NCI-H146 treated with DMSO at 0.1 percent for 48 hours (cell line): ENCODE data around the gene TTC23.
A peak's percentile ranks its signal among the peaks of the same experiment; 100 is the strongest.
"Not testable (repeated sequence)": the region's sequence is repeated elsewhere in the genome, so short reads cannot be mapped to it uniquely, and the experiment has no call there.

ENCODE experiments used
- DNase-seq: peaks from one replicate; lab custom pipeline; 2025; ENCODE audit not compliant: unreplicated experiment; lab: John Stamatoyannopoulos, UW

The TTC23 gene

GRCh38 chr15:99250001-99250400 is 620 bp upstream of the TTC23 start:
- DNase-seq = no peak

DNA sequence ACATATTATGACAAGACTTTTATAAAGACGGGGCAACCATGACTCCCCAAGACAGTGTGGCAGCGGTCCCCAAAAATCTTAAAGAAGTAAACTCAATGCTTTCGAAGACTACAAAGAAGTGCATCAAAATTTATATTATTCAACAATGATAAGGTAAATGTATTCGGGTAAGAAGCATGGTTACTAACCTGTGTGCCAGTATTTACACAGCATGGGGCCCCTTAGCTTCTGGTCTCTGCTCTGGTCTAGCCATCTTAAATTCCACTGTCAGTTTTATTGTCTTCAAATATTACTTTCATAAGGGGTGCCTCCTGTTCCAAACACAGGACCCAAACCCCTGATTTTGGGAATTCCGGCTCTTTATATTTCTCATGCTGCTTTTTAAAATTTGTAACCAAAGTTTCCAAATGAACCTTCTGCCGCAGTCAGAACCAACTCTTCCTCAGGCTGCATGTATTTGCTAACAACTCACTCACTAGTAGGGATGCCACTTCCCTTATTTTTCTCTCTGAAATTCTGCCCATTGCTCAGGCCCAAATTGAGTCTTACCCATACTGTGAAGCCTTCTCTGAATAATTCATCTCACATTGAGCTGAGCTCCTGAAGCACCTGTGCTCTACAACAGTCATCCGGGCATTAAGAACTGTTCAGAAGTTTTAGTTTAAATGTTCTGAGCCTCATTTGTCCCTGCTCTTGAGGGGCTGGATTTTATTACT is 1.2 kb downstream of the TTC23 start:
- DNase-seq = no peak

DNA sequence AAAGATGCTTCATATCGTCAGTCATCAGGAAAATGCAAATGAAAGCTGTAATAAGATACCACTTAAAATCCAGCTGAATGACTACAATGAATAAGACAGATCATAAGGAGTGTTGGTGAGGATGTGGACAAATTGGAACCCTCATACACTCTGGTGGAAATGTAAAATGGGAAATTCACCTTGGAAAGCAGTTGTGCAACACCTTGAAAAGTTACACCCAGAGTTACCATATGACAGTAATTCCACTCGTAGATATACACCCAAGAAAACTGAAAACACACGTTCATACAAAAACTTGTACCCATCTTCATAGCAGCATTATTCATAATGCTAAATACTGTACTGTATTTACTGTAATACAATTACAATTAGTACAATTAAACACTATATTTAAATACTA is 2.3 kb downstream of the TTC23 start:
- no peak for DNase-seq

DNA sequence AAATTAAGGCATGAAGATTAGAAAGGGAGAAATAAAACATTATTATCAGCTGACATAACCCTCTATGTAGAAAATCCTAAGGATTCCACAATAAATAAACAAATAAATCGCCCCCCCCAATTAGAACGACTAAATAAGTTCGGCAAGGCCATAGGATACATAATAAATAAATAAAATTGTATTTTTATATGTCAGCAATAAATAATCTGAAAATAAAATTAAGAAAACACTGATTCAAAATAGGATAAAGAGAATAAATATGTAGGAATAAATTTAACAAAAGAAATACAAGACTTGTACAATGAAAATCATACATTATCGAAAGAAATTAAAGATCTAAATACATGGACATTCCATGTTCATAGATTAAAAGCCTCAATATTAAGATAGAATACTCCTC is 5.1 kb downstream of the TTC23 start:
- DNase-seq = no peak

DNA sequence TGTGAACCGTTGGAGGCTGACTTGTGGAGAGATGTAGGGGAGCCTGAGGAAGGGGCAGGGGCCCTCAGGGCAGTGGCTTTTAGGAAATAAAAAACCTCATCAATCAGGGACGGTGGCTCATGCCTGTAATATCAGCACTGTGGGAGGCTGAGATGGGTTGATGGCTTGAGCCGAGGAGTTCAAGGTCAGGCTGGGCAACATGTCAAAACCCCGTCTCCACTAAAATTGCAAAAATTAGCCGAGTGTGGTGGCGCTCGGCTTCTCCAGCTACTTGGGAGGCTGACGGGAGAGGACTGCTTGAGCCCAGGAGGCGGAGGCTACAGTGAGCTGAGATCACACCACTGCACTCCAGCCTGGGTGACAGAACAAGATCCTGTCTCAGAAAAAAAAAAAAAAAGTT is 7.6 kb downstream of the TTC23 start:
- DNase-seq = no peak

DNA sequence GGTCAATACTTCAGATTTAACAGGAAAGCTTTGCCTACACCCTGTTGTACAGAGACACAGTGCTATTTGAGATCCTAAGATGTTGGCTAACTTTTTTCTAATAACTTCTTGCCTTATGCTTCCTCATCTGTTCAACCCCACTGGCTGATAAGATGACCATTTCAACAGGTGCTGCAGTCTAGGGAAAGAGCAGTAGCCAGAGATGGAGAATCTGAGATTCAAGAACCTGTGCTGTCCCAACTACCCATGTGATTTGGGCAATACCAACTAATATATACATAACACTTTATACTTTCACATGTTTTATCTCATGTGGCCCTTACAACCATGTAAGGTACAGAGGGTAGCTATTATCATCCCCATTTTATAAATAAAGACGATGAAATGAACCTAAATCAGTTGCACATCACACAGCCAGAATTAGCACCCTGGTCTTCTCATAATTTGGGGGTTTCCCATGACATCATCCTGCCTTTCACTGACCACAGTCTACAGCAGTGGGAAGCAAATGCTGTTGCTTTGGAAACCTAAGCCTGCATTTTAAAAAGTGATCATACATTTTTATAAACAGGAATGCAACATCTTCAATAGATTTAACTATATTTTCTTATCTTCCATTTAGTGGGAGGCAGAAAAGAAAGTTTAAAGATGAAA is 9.7 kb downstream of the TTC23 start:
- DNase-seq = no peak

- DNase-seq = no peak
Measured at GRCh38 chr15:99238849-99239248, 10.5 kb downstream of the TTC23 start.

GRCh38 chr15:99234160-99234559 is 15.2 kb downstream of the TTC23 start:
- not testable (repeated sequence) for DNase-seq

GRCh38 chr15:99232740-99233139 is 16.6 kb downstream of the TTC23 start:
- no peak for DNase-seq

DNA sequence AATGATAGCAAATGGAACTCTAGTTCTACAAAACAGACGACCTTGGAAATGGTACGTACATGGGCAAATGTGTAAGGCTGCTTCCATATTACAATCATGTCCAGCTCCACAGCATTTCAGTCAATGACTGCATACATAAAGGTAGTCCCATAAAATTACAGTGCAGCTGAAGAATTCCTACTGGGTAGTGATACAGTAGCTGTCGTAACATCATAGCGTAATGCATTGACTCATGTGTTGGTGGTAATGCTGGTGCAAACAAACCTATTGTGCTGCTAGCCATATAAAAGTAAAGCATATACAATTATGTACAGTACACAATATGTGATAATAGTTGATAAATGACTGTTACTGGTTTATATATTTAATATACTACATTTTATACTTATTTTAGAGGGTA is 18.5 kb downstream of the TTC23 start:
- no peak for DNase-seq

GRCh38 chr15:99228120-99228770 is 21.1 kb downstream of the TTC23 start:
- DNase-seq = no peak

GRCh38 chr15:99226802-99227201 is 22.6 kb downstream of the TTC23 start:
- no peak for DNase-seq

DNA sequence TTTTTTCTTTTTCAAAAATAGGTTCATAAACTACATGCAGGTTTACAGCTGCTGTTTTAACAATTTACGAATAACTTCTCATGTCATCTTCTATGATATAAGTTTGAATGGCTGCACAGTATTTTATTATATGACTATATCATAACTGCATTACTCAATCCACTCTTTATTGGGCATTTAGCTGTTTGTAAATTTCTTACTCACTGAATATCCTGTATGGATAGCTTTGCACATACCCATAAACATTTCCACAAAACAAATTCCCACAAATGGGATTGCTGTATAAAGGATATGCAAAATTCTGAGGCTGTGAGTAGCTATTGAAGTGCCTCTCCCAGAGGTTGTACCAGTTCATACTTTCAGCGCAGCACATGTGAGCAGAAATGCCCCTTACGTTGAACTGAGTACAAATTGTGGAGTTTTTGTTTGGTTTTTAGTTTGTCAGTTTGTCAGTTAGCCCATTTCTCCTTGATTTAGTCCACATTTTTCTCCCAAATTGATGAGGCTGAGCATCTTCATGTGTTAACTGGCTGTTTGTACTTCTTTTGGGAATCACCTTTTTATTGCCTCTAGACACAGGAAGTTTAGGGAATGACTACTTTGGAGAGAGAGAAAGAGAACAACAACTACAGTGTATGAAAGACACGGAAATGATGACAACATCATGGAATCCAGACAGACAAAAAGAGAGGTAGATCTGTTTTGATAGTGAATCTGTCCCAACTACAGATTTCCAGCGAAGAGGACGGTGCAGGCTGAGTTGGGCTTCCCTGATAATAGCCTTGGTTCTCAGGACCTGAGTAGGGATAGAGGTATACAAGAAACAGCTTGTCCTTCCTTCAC is 24.8 kb downstream of the TTC23 start:
- no peak for DNase-seq

DNA sequence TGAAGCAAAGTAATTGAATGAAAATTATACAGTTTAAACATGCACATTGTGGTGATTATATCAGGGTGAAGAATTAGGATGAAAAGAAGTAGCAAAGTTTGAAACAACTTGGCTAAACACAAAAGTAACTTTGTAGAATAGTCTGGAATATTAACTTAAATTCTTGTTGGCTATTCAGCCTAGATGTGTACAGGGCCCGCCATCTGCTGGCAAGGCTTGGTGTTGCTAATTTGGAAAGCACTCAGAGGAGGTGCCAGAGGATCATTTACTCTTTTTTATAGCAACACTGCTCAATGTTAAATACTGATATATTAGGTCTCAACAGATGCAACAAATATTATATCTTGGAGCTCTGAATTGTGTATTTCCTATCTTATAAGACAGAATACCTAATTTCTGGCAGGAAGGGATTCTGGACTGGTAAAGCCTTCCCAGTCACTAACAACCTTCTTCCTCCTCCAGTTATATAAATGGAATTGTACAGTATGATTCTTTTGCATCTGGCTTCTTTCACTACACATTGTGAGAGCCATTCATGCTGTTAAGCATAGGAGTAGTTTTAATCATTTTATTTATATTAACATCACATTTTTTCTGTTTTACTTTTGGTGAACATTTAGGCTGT is 36.1 kb downstream of the TTC23 start:
- peak; percentile 46 for DNase-seq

- DNase-seq = no peak
Measured at GRCh38 chr15:99212406-99212805, 37.0 kb downstream of the TTC23 start.

GRCh38 chr15:99211926-99212325 is 37.5 kb downstream of the TTC23 start:
- DNase-seq = no peak

GRCh38 chr15:99210334-99210733 is 39.0 kb downstream of the TTC23 start:
- no peak for DNase-seq

DNA sequence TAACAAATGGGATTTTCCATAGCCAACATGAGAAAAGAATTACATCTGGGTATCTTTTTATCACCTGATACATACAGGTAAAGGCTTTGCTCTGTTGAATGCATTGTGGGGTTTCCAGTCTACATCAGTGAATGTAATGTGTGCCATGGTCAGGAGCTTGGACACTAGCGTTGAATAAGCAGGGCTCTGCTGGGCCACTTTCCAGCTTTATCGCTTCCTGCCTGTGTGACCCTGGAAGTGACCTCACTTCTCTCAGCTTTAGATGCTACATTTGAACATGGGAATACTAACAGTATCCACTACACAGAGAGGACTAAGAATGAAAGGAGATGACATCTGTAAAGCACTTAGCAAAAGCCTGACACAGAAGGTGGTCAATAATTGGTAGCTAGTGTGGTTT is 40.1 kb downstream of the TTC23 start:
- no peak for DNase-seq

- no peak for DNase-seq
Measured at GRCh38 chr15:99207672-99208071, 41.7 kb downstream of the TTC23 start.

GRCh38 chr15:99202176-99202552 is 47.2 kb downstream of the TTC23 start:
- DNase-seq = no peak
